ENCODE results near the gene BEST1.
"Not testable (repeated sequence)": the region's sequence is repeated elsewhere in the genome, so short reads cannot be mapped to it uniquely, and the experiment has no call there.

The BEST1 gene

DNA sequence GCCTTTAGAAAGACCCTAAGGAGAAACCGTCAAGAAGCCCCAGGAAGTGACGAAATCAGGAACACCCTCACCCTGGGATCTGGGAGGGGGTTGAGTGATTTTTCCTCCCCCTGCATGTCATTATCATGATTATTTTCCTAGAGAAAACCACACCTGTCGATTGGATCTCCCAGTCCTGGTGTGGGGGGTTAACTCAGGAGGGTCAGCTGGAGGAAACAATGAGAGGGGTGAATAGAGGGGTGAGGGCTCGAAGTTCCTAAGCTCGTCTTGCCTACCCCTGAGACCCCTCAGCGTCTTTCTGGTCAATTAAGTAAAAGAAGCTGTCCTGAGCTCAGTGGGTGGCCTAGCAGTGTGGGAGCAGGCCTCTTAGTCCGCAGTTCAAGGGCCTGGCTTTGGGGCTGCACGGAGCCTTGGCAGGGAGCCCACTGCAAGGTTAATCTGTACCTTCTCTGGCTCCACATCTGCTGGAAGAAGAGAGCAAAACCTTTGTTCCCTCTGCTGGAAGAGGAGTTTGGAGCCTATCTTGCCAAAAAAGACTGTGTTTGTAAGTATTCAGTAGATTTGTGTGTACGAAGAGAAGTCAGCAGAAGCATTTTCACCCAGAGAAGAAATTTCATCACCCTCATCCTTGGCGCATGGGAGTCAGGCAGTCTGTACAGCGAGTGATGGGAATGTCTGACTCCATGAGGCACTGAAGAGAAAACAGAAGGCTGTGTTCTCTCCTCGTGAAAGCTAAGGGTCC lies 51.5 kb downstream of the BEST1 start:
- in situ Hi-C loops (cut with MboI; ENCODE audit: low pct_unique_long_range_greater_than_20kb, low sequenced_read_pairs): no loop called here
- DNase-seq: no peak

DNA sequence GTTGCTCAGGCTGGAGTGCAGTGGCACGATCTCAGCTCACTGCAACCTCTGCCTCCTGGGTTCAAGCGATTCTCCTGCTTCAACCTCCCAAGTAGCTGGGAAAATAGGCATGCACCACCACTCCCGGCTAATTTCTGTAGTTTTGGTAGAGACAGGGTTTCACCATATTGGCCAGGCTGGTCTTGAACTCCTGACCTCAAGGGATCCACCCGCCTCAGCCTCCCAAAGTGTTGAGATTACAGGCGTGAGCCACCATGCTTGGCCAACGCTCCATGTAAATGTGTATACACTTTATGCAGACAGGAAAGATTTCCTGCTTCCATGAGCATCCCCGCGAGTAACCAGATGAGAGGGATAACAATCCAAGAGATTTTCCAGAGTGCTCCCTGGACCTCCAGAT lies 52.1 kb downstream of the BEST1 start:
- DNase-seq; in situ Hi-C loops (cut with MboI; ENCODE audit: low pct_unique_long_range_greater_than_20kb, low sequenced_read_pairs): not testable (repeated sequence)

DNA sequence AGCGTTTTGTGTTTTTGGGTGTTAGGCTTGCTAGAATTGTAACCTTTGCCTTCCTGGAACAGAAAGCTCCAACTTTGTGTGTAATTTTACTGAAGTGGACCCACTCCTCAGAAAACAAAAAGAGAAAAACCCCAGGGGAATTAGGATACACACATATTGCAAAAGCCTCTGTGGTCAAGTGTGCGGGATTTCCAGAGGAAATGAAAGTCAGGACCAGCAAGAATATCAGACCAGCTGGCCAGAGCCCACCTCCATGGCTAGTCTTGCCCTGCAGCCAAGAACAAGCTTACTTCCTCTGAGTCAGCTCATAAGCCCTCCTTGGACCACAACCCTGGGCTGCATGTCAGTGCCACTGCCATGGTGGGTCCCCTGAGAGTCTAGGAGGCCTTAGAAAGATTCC lies 54.3 kb downstream of the BEST1 start:
- DNase-seq: no peak
- in situ Hi-C loops (cut with MboI; ENCODE audit: low pct_unique_long_range_greater_than_20kb, low sequenced_read_pairs): no loop called here

DNA sequence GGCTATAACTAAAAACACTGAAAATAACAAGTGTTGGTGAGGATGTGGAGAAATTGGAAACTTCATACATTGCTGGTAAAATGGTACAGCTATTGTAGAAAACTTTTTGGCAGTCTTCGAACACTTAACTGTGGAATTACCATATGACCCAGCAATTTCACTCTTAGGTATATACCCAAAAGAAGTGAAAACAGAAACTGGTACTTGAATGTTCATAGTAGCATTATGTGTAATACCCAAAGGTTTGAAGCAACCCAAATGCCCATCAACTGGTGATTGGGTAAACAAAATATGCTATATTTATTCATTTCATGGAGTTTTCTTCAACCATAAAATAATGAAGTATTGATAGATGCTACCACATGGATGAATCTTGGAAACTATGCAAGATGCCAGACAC lies 58.0 kb downstream of the BEST1 start:
- DNase-seq: no peak
- in situ Hi-C loops (cut with MboI; ENCODE audit: low pct_unique_long_range_greater_than_20kb, low sequenced_read_pairs): no loop called here

DNA sequence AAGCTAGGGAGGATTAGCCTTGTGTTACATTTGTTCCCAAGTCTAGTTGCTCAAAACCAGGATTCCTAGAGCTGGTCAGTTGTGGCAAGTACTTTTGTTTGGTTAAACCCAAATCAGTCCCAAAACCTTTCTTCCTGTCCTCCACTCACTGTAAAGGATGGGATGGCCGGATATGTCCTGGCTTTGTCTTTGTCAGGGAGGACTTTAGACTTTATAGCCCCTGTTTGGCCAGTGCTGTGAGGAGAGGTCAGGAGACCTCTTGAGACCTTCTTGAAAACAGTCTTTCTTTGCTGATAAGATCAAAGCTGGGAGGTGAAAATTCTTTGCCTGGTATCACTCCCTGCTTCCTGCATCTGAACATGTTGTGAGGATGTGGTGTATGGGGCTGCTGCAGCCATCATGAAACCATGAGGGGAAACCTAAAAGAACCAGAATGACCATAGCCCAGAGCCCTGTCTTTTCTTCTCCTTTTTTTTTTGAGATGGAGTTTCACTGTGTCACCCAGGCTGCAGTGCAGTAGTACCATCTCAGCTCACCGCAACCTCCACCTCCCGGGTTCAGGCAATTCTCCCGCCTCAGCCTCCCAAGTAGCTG lies 60.9 kb downstream of the BEST1 start:
- no peak for DNase-seq
- in situ Hi-C loops (cut with MboI; ENCODE audit: low pct_unique_long_range_greater_than_20kb, low sequenced_read_pairs): no loop called here

DNA sequence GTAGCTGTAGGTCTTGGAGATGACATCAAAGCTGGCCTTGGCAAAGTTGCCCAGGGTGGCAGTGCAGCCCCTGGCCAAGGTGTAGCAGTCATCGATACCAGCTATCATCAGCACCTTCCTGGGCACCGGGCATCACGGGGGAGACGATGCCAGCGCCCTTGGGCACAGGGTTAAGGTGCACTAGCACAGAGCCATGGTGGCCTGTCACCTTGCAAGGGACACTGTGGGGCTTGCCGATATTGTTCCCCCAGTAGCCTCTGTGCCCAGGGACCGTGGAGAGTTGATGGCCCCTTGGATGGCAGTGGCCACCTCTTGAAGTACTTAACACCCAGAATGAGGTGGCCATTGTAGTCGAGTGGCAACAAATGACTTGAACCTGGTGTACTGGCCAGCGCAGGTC lies 61.7 kb downstream of the BEST1 start:
- DNase-seq: no peak
- in situ Hi-C loops (cut with MboI; ENCODE audit: low pct_unique_long_range_greater_than_20kb, low sequenced_read_pairs): no loop called here

DNA sequence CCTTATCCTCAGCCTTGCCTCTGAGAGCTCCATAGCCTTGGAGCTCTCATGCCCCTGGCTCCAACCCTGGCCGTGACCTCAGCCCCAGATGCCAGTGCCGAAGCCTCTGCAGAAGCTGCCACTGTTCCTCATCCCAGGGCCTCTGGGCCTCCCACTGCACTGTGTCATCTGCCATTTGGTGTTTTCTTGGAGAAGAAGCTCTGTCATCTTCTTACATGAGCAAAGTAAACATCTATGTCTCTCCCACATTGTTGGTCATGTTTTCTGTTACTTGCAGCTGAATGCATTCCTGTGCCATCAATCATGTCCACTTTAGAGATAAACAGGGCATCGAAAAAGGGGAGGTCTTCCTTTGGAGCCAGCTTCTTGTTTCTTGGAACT lies 62.3 kb downstream of the BEST1 start:
- no peak for DNase-seq
- in situ Hi-C loops (cut with MboI; ENCODE audit: low pct_unique_long_range_greater_than_20kb, low sequenced_read_pairs): no loop called here

DNA sequence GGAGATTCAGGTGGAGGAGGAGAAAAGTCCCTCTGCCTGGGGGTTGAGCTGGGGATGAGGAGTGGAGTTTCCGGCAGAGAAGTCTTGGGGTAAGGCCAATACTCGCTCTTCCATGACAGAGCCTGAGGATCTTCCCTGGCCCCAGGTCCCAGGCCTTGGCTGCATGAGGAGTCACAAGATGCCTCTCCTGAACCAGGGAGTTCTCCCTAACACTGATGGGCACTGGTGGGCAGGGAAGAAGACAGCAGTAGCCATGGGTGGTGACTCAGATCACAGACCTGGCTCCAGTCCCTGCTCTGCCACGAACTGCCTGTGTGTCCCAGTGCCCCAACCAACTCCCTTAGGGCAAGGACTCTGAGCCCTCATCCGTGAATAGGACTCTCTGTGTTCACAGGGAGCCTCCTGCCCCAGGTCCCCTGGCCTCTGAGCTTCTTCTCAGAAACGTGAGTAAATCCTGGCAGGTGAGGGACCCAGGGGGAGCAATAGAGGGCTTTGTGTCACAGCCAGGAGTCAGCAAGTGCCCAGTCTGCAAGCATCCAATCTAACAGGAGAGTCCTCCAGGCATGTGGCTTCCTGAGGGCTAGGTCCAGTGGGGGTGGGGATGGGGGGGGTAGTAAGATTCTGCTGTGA lies 62.8 kb downstream of the BEST1 start:
- in situ Hi-C loops (cut with MboI; ENCODE audit: low pct_unique_long_range_greater_than_20kb, low sequenced_read_pairs): no loop called here
- no peak for DNase-seq

Measured in KBM-7 (cell line).